Fibroblast of the aortic adventitia (primary cell): ENCODE results near the gene MVB12B. TPM values are rescaled to one million over a fixed set of nuclear protein-coding genes. Genes with fewer than 3 reads are reported as not detected.

Experiments
- DNase-seq: peaks from one replicate; pipeline ENCODE4 v3.0.0-alpha.2; 2010; ENCODE audit warnings: low read depth
- H3K4me3 ChIP-seq: 2 replicates; pipeline ENCODE4 v1.5.1; 2011; ENCODE audit warnings: low read depth, mild to moderate bottlenecking, control low read depth, low read length, moderate library complexity
- total RNA-seq: library from RNA; depleted of rRNA; stranded (reverse); fragments of >200 nt; gene quantifications from 2 replicates; pipeline ENCODE4 v1.2.3, GENCODE V29; 2012; ENCODE audit warnings: low replicate concordance
- TF ChIP-seq, protein P1 (sequence below): IDR thresholded peaks from 2 replicates; pipeline ENCODE4 v1.5.1; 2011; ENCODE audit warnings: mild to moderate bottlenecking, low read length, control low read depth, inconsistent platforms; ENCODE audit not compliant: insufficient read depth

The MVB12B gene
- total RNA-seq, 1 donor: 3.5 TPM

DNA sequence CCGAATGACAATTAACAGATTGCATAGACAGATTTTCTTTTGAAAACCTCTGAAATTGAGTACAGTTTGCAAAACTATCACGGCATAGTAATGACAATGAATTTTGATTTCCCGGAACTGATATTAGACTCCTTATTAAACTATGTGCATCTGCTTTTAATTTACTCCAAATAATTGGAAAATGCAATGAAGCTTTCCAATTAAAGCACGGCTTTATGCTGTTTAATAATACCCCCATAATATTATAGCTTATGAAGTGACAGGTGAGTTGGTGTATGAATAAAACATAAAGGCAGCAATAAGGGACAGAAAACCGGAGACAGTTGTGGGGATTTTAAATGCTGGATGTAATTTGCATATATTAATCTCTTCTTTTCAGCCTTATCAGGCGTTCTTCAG is 110.6 kb downstream of the MVB12B start:
- H3K4me3 ChIP-seq: no peak overlapping the region
- TF ChIP-seq, protein P1, sequence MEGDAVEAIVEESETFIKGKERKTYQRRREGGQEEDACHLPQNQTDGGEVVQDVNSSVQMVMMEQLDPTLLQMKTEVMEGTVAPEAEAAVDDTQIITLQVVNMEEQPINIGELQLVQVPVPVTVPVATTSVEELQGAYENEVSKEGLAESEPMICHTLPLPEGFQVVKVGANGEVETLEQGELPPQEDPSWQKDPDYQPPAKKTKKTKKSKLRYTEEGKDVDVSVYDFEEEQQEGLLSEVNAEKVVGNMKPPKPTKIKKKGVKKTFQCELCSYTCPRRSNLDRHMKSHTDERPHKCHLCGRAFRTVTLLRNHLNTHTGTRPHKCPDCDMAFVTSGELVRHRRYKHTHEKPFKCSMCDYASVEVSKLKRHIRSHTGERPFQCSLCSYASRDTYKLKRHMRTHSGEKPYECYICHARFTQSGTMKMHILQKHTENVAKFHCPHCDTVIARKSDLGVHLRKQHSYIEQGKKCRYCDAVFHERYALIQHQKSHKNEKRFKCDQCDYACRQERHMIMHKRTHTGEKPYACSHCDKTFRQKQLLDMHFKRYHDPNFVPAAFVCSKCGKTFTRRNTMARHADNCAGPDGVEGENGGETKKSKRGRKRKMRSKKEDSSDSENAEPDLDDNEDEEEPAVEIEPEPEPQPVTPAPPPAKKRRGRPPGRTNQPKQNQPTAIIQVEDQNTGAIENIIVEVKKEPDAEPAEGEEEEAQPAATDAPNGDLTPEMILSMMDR: no peak
- no peak for DNase-seq

DNA sequence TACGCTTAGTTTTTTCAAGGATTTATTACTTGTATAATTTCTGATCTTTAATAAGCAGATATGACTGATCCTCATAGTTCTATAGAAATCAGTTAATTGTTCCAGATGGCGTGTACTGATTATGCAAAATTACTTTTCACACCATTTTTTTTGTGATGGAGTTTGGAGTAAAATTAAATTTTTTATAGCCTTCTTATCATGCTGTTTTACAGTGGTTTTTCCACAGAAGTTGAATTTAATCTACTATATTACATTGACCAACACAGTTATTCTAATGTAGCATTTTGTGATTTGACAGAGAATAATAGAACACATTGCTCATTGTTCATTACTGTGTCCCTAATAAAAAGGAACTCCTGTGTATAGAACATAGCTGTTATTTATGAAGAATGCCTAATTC is 111.1 kb downstream of the MVB12B start:
- DNase-seq: no peak
- TF ChIP-seq, protein P1: no peak
- no peak overlapping the region for H3K4me3 ChIP-seq

DNA sequence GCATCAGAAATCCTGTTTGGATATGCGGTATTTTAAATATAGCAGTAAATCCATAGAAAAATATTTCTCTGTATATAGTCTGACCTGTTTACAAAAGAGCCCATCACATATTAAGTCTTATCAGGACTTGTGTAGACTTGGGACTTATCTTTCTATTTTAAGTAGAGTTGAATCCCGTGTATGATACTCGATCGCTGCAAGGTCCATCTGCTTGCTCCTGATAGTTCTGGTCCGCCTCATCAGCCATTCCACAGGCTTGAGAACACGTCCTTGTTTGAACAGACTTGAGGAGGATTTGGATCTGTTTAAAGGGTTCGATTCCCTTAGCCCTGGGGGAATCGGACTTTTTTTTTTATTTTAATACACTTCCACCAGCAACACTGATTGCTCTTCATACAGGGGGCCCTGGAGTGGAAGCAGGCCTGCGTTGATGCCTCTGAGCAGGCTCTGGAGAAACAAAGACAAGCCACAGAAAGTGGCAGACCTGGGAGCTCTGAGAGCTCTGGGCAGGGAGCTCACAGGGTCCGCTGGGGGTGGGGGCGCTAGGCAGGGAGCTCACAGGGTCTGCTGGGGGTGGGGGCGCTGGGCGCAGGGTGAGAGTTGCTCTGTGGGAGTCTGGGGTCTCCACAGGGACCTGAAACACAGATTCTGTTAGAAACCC is 112.2 kb downstream of the MVB12B start:
- H3K4me3 ChIP-seq: no peak overlapping the region
- no peak for DNase-seq
- TF ChIP-seq, protein P1: no peak

DNA sequence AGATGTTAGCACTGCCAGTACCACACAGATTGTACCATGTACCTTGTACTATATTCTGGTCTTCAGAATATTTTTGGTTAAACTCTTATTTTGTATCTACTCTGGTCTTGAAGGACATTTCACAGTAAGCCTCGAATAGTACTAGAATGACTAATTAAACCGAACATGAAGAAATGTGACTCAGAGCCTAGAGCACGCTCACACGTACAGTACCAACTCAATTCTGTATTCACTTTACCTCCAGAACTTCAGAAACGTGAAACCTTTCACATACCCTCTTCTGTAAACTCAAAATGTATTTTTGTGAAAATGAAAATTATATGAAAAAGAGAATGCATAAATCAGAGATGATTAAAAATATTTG is 112.8 kb downstream of the MVB12B start:
- H3K4me3 ChIP-seq: no peak overlapping the region
- TF ChIP-seq, protein P1: no peak
- peak; percentile 36 for DNase-seq

DNA sequence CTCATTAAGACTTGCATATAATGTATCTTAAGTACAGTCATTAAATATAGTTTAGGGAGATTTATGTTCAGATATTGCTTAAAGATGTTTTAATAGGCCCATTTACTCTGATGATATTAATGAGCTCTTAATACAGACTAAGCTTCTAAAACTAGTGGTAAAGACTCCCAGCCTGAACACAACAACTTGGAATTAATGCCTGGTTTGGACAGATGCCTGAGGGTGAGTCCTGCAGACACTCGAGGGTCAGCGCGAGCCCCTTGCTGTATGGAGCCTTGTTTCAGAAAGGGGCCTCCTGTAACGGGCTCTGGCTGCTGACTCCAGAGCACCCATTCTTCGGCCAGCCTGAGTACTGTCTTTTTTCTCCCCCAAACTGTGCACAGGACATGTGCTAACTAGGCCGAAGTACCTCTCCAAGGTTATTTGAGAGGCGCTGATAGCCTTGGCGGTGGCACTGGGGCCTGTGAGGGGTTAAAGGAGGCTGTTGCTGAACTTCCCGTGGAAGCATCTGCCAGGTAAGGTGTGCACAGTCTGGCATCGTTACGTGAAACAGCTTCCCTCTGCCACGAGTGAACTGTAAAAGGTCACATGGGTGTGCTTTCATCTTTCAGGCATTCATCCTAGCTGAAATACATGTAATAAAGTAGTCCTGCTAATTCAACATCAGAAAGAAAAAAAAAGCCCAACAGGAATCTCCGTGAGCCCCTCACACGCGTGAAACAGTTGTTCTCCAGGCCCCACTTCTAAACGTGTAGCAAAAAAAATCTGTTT is 113.4 kb downstream of the MVB12B start:
- no peak overlapping the region for H3K4me3 ChIP-seq
- DNase-seq: no peak
- TF ChIP-seq, protein P1: no peak

DNA sequence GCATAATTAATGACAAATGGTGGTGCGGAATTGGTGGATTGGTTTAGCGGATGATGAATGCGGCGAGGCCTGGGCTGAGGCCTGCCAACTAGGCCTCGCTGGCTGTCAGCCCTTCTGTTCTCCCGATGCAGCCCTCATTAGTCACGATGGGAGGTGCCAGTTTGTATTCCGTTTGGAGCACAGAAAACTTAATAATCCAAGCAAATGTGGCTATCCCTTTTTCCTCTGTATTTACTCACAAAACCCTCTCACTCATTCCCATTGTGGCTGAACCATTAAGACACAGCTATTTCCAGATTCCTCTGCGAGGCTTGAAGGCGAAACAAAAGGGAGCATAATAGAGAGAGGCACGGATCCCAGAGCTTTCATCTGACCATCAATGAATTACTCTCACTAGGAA is 114.3 kb downstream of the MVB12B start:
- H3K4me3 ChIP-seq: no peak overlapping the region
- TF ChIP-seq, protein P1: no peak
- DNase-seq: peak; percentile 63
